Esophagus muscularis mucosa (tissue), 4 donors: ENCODE data around the gene PHLPP1.

Experiments used
- CTCF ChIP-seq, 3 experiments: fragments of 200-600 bp in 2 of 3; fragments of 450-650 bp in 1 of 3; sonication (generic) in 2 of 3; IDR thresholded peaks; one replicate each; pipeline ENCODE4 v1.5.1; 2017 to 2019; ENCODE audit warnings: antibody characterized with exemption in 3 of 3, mild to moderate bottlenecking in 2 of 3, moderate library complexity in 1 of 3
- EP300 ChIP-seq: sonication (generic); formaldehyde crosslinking; IDR thresholded peaks from one replicate; pipeline ENCODE4 v1.6.1; 2017; ENCODE audit warnings: antibody characterized with exemption
- POLR2A ChIP-seq: fragments of 450-650 bp; IDR thresholded peaks from one replicate; pipeline ENCODE4 v1.6.1; 2017; ENCODE audit warnings: antibody characterized with exemption, moderate library complexity, mild to moderate bottlenecking, low read depth
- POLR2AphosphoS5 ChIP-seq, 2 donors: sonication (generic); formaldehyde crosslinking; IDR thresholded peaks; one replicate each; pipeline ENCODE4 v1.6.1; 2017; ENCODE audit warnings: antibody characterized with exemption in 2 of 2

GRCh38 chr18:62982600-62983251, 267.4 kb downstream of the PHLPP1 start:
- TF ChIP-seq POLR2A (no peak), CTCF (IDR thresholded peaks at IDR 0.05) (peak; percentile 72 to 76 (median 73)), POLR2AphosphoS5 (IDR thresholded peaks at IDR 0.05) (peak in 1 of 2 donors; percentile 22), EP300 (no peak)
